ENCODE results near the gene EXOC7. TPM values are rescaled to one million over a fixed set of nuclear protein-coding genes. Genes with fewer than 3 reads are reported as not detected.
"Not testable (repeated sequence)": the region's sequence is repeated elsewhere in the genome, so short reads cannot be mapped to it uniquely, and the experiment has no call there.

Gene EXOC7
- polyA plus RNA-seq, 6 donors from 2014 or later = 40.8 to 64.9 (median 54.0) TPM

DNA sequence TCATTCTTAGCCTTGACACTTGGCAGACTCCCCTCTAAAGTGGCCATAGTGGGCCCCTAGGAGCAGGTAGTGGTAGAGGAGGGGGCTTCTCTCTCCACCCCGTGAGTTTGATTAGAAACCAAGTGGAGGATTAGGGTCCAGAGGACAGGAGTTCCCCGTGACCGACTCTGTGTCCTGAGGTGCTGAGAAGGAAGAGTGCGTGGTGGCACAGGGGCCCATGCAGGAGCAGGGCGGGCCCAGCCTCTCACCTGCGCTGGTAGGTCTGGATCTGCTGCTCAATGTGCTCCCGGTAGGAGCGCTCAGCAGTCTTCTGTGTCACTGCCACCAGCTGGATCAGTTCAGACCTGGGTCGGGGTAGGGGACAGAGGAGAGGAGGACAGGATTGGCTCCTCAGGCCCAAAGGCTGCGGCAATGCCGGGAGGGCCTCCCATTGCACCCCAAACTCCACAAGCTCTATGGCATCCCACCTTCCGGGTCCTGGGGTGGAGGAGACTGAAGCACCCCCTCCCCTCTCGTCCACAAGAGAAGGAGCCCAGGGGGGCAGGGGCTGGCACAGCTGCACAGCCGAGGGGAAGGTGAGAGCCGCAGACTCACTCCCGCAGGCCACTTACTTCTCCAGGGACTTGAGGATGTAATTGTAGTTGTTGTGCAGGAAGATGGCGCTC is 18.4 kb downstream of the EXOC7 start:
- H3K27ac Mint-ChIP-seq = peak overlapping the region in 1 of 6 donors; percentile 62

GRCh38 chr17:76083536-76084182 is 19.9 kb downstream of the EXOC7 start:
- H3K9me3 Mint-ChIP-seq = no peaks in the 10 kb centered on the region
- H3K27ac Mint-ChIP-seq = peak overlapping the region in 1 of 6 donors; percentile 7
- H3K36me3 Mint-ChIP-seq = peaks cover 0 to 14% of the 10 kb centered on the region in 2 donors
- DNase-seq (no peak), ATAC-seq (ENCODE audit: low read depth in 2 of 2) (no peak)
- peaks cover 3 to 6% (median 5%) of the 10 kb centered on the region in 3 donors for H3K27me3 Mint-ChIP-seq
- peaks cover 0 to 3% (median 2%) of the 10 kb centered on the region in 3 donors for H3K4me1 Mint-ChIP-seq
- H3K4me3 Mint-ChIP-seq = peak overlapping the region in 1 of 8 donors; percentile 12

More for the DNA sequence above, 18.4 kb downstream of the EXOC7 start:
- no peak overlapping the region for H3K4me3 Mint-ChIP-seq
- peaks cover 0 to 20% of the 10 kb centered on the region in 2 donors for H3K36me3 Mint-ChIP-seq
- no peak for ATAC-seq (ENCODE audit: low read depth in 2 of 2)
- H3K9me3 Mint-ChIP-seq = no peaks in the 10 kb centered on the region
- H3K27me3 Mint-ChIP-seq = no peaks in the 10 kb centered on the region
- H3K4me1 Mint-ChIP-seq = peaks cover 0 to 3% (median 0%) of the 10 kb centered on the region in 3 donors
- DNase-seq = no peak

DNA sequence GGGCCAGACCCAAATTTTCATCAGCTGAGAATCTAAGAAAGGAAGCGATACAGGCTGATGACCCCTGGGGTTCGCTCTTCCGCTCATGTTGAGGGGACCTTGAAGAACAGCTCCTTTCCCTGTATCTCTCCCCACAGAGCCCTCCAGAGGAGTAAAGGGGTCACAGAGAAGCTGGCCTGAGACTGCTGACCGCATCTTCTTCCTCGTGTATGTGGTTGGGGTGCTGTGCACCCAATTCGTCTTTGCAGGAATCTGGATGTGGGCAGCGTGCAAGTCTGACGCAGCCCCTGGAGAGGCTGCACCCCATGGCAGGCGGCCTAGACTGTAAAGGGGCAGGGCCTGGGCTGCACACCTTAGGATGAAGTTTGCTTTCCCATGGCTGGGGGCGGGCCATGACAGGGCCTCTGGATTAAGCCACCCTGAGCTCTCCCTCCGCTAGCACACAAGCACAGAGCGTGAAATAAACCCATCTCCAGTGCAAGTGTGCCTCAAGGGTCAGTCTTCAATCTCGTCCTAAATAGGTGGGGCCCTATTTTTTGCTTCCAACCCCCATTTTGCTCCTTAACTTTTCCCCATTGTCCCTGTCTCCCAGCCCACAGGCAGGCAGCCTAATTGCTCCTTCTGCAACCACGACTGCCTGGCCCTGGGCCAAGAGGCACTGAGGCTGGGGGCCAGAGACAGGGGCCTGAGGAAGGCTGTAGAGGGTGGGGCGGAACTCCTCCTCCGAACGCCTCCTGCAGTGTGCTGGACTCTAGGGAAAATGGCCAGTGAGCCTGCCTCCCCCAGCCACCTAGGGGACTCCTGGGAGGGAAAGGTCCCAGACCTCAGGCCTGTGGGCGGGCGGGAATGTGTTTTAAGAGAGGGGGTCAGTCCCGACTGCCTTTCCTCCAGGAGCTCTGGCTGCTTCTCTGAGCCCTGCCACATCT is 21.0 kb downstream of the EXOC7 start:
- no peak for ATAC-seq (ENCODE audit: low read depth in 2 of 2)
- DNase-seq = no peak
- peaks cover 0 to 14% of the 10 kb centered on the region in 2 donors for H3K36me3 Mint-ChIP-seq

DNA sequence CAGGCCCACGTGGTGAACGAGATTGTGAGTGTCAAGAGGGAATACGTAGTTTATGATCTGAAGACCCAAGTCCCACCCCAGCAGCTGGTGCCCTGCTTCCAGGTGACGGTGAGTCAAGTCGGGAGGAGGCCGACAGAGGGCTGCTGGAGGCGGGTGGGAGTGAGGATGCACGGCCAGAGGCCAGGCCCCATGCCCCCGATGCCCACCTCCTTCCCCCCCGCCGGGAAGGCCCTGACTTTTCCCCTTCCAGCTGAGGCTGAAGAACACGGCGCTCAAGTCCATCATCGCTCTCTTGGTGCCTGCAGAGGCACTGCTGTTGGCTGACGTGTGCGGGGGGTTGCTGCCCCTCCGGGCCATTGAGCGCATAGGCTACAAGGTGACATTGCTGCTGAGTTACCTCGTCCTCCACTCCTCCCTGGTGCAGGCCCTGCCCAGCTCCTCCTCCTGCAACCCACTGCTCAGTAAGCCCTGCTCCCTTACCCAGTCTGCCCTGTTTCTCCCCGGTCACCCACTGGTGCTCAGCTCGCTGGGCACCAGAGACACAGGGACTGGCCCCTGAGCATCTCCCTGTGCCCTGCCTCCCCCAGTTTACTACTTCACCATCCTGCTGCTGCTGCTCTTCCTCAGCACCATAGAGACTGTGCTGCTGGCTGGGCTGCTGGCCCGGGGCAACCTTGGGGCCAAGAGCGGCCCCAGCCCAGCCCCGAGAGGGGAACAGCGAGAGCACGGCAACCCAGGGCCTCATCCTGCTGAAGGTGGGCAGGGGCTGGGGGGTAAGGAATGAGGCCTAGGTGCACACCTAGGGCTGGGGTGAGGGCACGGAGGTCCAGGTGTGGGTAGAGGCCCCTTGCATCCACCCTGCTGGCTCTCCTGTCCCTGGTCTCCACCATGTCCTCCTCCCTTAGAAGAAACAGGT is 22.0 kb downstream of the EXOC7 start:
- Mint-ChIP-seq H3K36me3 (peaks cover 0 to 11% of the 10 kb centered on the region in 2 donors), H3K4me3 (no peak overlapping the region), H3K9me3 (peaks cover 0 to 1% (median 0%) of the 10 kb centered on the region in 7 donors), H3K27ac (peak overlapping the region in 2 of 6 donors; percentile 76 to 85), H3K4me1 (peaks cover 10 to 17% (median 10%) of the 10 kb centered on the region in 3 donors), H3K27me3 (peaks cover 21 to 22% (median 22%) of the 10 kb centered on the region in 3 donors)
- DNase-seq = no peak
- no peak for ATAC-seq (ENCODE audit: low read depth in 2 of 2)

More for the DNA sequence above, 21.0 kb downstream of the EXOC7 start:
- H3K9me3 Mint-ChIP-seq = no peaks in the 10 kb centered on the region
- peak overlapping the region in 5 of 6 donors; percentile 49 to 87 (median 81) for H3K27ac Mint-ChIP-seq
- H3K4me3 Mint-ChIP-seq = no peak overlapping the region
- peaks cover 11 to 12% (median 11%) of the 10 kb centered on the region in 3 donors for H3K27me3 Mint-ChIP-seq
- peaks cover 0 to 7% (median 4%) of the 10 kb centered on the region in 3 donors for H3K4me1 Mint-ChIP-seq

DNA sequence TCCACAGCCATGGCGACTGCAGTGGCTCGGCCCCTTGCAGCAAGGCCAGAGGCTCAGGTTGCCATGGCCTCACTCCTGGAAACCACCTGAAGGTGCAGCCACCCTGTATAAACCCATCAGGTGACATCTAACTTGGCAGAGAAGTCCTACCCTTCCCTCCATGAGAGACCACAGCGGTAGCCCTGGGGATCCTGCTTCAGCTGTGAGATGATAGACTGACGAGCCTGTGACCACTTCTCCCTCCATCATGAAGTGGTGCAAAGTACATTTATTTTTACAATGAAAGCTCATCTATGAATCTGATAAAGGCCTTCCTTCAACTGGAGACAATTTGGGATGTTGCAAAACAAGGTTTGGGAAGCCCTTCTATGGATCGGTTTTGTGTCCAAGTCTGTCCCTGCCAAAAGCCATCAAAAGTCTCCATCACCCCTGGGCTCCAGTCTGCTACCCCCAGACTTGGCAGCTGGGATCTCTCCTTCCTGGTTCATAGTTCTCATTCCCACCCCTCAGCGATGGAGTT is 22.8 kb downstream of the EXOC7 start:
- DNase-seq = no peak
- Mint-ChIP-seq H3K36me3 (peaks cover 0 to 8% of the 10 kb centered on the region in 2 donors), H3K4me3 (no peak overlapping the region), H3K27me3 (peaks cover 25 to 29% (median 29%) of the 10 kb centered on the region in 3 donors), H3K9me3 (peaks cover 0 to 1% (median 0%) of the 10 kb centered on the region in 7 donors), H3K27ac (peak overlapping the region in 2 of 6 donors; percentile 14 to 85), H3K4me1 (peaks cover 16 to 25% (median 17%) of the 10 kb centered on the region in 3 donors)
- ATAC-seq (ENCODE audit: low read depth in 2 of 2) = no peak

GRCh38 chr17:76079956-76080767 is 23.4 kb downstream of the EXOC7 start:
- H3K36me3 Mint-ChIP-seq = peaks cover 0 to 11% of the 10 kb centered on the region in 2 donors
- no peak overlapping the region for H3K4me3 Mint-ChIP-seq
- peak overlapping the region in 4 of 6 donors; percentile 14 to 85 (median 52) for H3K27ac Mint-ChIP-seq
- no peak for ATAC-seq (ENCODE audit: low read depth in 2 of 2)
- H3K27me3 Mint-ChIP-seq = peaks cover 31 to 36% (median 34%) of the 10 kb centered on the region in 3 donors
- H3K4me1 Mint-ChIP-seq = peaks cover 23 to 31% (median 23%) of the 10 kb centered on the region in 3 donors
- no peak for DNase-seq
- H3K9me3 Mint-ChIP-seq = peaks cover 0 to 2% (median 0%) of the 10 kb centered on the region in 7 donors

DNA sequence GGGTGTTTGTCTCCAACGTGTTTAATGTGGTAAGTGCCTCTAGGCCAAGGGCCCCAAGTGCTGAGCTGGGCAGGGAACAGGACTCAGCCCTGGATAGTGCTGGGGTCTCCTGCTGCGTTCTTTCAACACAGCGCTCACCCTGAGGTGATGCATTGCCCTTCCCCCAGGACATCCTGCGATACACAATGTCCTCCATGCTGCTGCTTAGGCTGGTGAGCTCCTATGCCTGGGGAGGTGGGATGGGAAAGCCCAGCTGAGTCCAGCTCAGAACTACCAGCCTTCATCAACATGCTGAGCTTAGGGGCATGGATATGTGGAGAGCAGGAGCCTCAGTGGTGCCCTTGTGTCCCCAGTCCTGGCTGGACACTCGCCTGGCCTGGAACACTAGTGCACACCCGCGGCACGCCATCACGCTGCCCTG is 24.0 kb downstream of the EXOC7 start:
- H3K27ac Mint-ChIP-seq = peak overlapping the region in 2 of 6 donors; percentile 85 to 87
- no peak for ATAC-seq (ENCODE audit: low read depth in 2 of 2)
- H3K4me3 Mint-ChIP-seq = no peak overlapping the region
- H3K36me3 Mint-ChIP-seq = peaks cover 0 to 12% of the 10 kb centered on the region in 2 donors
- H3K9me3 Mint-ChIP-seq = peaks cover 0 to 2% (median 0%) of the 10 kb centered on the region in 7 donors
- H3K4me1 Mint-ChIP-seq = peaks cover 28 to 37% (median 29%) of the 10 kb centered on the region in 3 donors
- peaks cover 37 to 42% (median 39%) of the 10 kb centered on the region in 3 donors for H3K27me3 Mint-ChIP-seq
- no peak for DNase-seq

- Mint-ChIP-seq H3K27me3 (peaks cover 38 to 43% (median 39%) of the 10 kb centered on the region in 3 donors), H3K9me3 (peaks cover 0 to 2% (median 0%) of the 10 kb centered on the region in 7 donors), H3K36me3 (peaks cover 0 to 9% of the 10 kb centered on the region in 2 donors), H3K4me3 (peak within 1 kb of the TSS in 3 of 8 donors; percentile 21 to 50 (median 32)), H3K27ac (peak within 1 kb of the TSS; percentile 78 to 94 (median 91)), H3K4me1 (peaks cover 28 to 37% (median 29%) of the 10 kb centered on the region in 3 donors)
- ATAC-seq (ENCODE audit: low read depth in 2 of 2) = no peak
- no peak for DNase-seq
Observed at GRCh38 chr17:76078860-76079534, 24.6 kb downstream of the EXOC7 start, which contains the start of gene ZACN. ZACN (plus strand) TSS chr17:76079182; CDS start chr17:76079265, 83 bp downstream.

- Mint-ChIP-seq H3K4me1 (peaks cover 28 to 37% (median 29%) of the 10 kb centered on the region in 3 donors), H3K27me3 (peaks cover 44 to 48% (median 44%) of the 10 kb centered on the region in 3 donors), H3K4me3 (peak overlapping the region in 2 of 8 donors; percentile 32 to 50), H3K27ac (peak overlapping the region; percentile 78 to 94 (median 88))
- ATAC-seq (ENCODE audit: low read depth in 2 of 2); H3K36me3 Mint-ChIP-seq; DNase-seq; H3K9me3 Mint-ChIP-seq: not testable (repeated sequence)
Observed at GRCh38 chr17:76078370-76078769, 25.2 kb downstream of the EXOC7 start.

DNA sequence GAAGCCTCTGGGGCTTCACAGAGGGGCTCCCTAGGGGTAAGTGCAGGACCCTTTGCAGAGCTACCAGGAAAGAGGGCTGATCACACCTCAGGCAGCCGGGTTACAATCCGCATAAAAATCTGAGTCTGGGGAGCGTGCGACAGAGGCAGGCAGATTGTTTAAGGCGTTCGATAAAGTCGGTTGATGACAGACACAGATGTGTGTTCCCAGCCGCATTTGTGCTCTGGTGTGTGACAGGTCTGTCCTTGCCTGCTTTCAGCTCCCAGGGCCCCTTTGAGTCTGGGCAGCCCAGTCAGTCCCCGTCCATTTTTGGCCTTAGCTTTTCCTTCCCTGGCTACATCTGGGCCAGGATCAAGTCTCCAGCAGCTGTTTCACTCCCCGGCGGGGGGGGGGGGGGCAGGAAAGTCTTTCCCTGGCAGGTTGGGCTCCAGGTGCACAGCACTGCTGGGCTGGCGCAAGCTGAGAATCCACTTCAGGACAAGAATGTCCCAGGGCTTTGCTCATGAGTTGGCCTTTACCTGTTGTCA is 25.9 kb downstream of the EXOC7 start:
- H3K4me1 Mint-ChIP-seq = peaks cover 29 to 37% (median 32%) of the 10 kb centered on the region in 3 donors
- DNase-seq (peak; percentile 28), ATAC-seq (ENCODE audit: low read depth in 2 of 2) (peak in 1 of 2 donors; percentile 13)
- peak overlapping the region; percentile 91 to 99 (median 96) for H3K27ac Mint-ChIP-seq
- peaks cover 0 to 2% (median 0%) of the 10 kb centered on the region in 7 donors for H3K9me3 Mint-ChIP-seq
- H3K4me3 Mint-ChIP-seq = peak overlapping the region in 7 of 8 donors; percentile 12 to 85 (median 78)
- H3K27me3 Mint-ChIP-seq = peaks cover 44 to 48% (median 46%) of the 10 kb centered on the region in 3 donors
- H3K36me3 Mint-ChIP-seq = peaks cover 0 to 9% of the 10 kb centered on the region in 2 donors

Data from naive B cell (primary cell).